EL (cell line): ENCODE data around the gene CEP128.

Source experiments
- DNase-seq: peaks from one replicate; pipeline ENCODE4 v3.0.0-alpha.2; 2016

Gene CEP128

DNA sequence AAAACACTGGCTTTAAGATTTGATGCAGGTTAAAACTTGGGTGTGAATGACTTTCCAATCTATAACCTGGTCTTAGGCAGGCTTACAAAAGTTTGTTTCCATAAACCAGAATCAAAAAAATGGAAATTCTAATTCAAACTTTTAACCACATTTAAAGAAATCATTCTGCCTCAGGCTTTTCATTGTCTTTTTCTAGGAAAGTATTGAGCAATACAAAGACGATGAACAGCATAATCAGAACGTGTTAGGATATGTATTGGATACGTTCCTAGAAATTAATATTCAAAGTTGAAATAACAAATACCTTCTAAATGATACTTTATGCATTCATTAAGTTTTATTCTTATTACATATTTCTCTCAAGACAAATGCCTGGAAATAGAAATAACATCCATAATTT is 172.9 kb downstream of the CEP128 start:
- no peak for DNase-seq

GRCh38 chr14:80764921-80765507 is 176.5 kb downstream of the CEP128 start:
- no peak for DNase-seq

DNA sequence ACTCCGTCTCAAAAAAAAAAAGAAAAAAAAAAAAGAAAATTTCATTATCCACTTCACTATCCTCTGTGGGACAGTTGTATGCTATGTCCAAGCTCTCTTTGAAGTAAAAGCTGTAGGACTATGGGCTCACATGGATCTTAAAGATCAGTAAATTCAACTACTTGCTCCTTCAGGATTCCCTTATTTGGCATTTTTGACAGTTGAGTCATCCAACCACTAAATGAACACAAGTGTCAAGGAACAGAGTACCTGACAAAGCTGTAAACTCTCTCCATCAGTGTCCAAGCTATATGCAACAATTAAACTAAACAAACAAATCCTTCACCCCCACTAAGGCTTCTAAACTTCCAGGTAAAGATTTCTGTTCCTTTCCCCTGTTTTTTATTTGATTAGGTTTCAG is 177.0 kb downstream of the CEP128 start:
- DNase-seq = peak; percentile 54

DNA sequence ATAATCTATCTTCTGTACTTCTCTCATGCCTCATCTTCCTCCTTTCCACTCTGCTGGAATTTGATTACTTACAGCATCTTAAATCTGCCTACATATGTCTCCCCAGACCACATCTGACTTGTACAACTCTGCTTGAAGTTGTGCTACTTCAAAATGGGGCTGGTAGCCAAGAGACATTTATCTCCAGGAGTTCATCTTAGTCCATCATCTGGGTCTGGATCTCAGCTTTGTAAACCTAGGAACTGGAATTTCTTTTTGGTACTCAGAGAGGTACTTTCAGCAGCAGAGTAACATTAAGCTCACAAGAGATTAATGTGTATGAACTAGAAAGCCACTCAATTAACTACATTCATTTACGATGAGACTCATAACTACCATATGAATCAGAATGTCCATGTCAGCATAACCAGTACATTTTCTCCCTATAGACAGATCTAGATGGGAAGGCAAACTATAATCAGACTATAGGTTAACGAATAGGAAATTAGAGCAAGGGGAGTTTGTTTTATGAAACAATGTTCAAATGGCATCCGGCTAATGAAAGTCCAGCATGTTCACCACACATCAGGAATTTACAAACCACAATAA is 178.8 kb downstream of the CEP128 start:
- DNase-seq = peak; percentile 25

DNA sequence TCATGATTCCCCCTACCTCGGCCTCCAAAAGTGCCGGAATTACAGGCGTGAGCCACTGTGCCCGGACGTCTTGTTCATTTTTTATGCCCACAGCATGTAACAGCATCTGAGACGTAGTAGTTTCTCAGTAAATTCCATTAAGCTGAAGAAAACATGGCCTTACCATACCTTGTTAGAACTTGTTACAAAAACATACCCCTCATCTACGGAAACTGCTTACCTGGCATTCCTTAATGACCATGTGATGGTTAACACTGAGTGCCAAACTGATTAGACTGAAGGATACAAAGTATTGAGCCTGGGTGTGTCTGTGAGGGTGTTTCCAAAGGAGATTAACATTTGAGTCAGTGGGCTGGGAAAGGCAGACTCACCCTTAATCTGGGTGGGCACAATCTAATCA is 186.8 kb downstream of the CEP128 start:
- no peak for DNase-seq

DNA sequence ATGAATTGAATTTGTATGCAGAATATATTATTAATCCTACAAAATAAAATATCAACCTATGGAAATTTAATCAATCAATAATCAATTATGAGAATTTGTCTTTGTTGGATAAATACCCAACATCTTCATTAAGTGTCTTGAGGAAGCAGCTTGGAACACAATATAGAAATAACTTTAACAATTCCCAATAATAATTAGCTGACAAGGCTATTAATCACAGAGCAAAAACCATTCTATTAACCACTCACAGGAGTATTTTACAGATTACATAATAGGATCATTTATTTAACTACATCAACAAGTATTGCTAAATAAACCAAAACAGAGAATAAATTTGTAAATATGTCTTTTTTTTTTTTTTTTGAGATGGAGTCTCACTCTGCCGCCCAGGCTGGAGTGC is 190.3 kb downstream of the CEP128 start:
- DNase-seq = no peak

DNA sequence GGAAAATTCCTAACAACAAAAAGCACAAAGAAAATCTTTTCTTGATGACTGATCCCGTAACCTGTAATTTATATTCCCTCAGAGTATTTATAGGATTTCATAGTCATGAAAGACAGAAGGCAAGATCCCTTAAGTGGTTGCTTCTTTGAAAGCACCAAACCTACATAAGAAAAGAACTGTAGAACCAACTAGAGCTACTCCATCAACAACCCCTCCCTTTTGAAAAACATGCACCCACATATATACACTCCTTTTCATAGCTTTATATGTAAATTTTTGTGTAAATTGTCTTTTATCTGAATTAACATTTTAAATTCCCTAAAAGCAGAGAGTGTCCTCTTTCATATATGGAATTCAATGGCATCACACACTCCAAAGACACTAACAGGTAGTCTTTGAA is 215.3 kb downstream of the CEP128 start:
- DNase-seq = no peak

- DNase-seq = peak; percentile 28
Observed at GRCh38 chr14:80718940-80719339, 222.6 kb downstream of the CEP128 start.

DNA sequence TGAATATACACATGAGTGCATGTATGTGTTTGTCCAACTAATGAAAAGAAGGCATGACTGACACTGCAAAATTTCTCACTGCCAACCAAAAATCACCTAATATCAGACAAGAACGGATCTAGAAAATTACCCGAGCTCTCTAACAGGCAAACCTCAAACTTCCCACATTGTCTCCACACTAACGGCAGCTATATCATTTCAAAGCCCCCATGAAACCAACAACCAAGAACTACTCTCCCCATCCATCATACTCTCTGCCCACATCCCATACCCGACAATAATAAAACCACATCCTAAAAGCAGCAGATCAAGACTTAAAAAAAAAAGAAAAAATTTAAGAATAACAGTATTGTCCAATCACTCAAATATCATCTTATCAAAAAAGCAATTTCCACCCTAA is 227.1 kb downstream of the CEP128 start:
- no peak for DNase-seq

DNA sequence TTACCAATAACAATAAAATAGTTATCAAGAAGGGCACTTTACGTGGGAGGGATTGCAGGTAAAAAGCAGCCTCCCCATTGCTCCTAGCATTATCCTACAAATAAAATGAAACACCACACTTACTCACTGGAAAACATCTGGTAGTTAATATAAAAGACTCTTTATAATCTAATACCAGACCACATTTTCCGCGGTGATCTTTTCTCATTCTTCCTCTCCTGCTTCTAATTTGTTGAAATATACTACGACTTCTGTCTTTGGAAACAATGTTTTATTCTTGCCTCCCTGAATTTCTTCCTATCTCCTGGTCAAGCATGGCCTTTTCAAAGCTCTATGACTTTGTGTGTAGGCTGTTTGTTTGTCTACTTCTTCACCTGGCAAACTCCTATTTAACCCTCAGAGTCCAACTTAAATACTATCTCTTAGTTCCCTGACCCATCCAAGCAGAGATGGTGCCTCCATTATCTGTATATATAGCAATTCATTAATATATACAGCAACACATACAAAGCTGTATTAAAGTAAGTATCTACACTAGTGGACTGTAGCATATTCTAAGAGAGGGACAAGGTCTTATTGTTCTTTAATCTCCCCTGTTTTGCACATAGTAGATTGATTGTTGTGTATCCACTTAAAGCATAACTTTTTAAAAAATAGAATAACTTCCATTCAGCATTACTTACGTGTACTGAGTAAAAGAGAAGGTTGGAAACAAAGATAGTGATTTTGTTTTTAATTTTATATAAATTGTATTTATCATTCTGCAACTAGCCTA is 228.3 kb downstream of the CEP128 start:
- DNase-seq = no peak

DNA sequence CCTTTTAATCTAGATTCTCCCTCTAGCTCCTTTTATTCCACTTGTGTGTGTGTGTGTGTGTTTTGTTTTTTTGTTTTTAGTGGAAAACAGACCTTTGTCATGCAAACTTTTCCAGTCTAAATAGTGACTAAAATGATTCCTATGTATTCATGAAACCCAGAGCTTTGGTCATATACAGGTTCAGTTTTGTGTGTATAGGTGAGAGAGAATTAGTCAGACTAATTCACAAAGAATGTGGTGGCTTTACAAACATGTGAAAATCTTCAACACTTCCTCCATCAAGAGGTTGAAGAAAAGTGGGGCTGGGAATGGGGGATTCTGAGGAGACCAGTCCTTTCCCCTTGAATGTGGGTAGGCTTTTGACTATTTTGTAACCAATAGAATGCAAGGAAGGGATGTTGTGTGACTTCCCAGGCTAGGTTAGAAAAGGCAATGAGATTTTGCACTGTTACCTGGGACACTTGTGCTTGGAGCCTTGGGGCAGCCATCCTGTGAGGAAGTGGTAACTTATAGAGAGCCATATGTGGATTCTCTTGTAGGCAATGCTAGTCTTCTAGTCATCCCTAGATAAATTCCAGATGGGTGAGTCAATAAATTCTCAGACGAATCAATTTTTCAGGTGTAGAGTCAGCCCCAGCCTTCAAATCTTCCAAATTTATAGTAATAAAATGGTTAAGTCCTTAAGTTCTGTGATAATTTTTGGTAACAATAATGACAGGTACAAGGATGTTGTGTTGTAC is 236.1 kb downstream of the CEP128 start:
- DNase-seq = peak; percentile 33

DNA sequence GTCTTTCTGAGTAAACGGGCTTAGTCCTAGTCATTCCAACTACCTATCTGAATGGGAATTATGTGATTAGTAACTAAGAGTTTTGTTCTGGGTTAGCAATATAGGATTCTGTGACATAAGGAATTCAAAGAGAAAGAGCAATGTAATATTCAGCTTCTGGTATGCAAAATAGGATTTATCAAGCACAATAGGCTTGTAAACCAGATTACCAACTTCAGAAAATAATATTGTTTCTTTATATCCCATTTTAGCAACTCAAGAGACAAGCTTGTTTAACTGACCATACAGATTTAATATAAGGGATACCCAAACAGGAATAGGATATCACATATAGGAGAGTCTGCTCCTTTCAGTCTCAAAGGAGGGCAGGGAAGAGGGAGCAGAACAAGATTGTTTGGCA is 240.9 kb downstream of the CEP128 start:
- no peak for DNase-seq

DNA sequence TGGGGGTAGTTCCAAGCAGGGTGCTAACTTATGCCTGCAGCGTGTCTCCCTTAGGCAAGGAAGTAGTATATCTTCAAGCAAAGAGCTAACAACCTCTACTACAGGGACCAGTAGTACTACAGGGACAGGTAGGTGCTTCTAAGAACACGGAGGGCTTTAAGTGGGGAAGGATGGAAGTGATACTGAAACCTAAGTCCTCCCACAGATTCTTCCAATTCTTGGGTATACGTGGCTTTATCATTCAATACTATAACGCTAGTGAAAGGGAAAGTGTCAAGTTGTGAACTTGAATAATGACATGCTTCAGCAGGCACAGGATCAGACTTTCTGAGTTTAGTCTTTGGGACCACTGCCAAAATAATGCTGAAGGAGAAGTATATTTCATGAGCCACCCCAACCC is 241.7 kb downstream of the CEP128 start:
- no peak for DNase-seq

GRCh38 chr14:80698974-80699373 is 242.6 kb downstream of the CEP128 start:
- no peak for DNase-seq

DNA sequence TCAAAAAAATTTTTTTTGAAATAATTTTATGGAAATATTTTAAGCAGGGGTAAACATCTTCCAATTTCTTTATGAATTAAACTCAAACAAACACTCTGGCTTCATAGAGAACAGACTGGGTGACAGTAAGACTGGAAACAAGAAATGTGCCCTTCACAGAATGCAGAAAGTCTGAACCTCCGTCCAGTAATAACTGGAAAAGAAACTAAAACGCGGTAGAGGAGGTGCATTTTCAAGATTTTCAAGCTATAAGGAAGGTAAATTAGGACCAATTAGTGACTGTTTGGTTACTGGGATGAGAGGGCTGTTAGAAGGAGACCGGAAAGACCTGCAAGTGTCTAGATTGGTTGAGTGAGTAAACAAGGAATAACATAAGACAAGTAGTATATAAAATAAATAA is 245.7 kb downstream of the CEP128 start:
- no peak for DNase-seq

- no peak for DNase-seq
Observed at GRCh38 chr14:80692903-80693302, 248.6 kb downstream of the CEP128 start.

GRCh38 chr14:80681651-80682050 is 259.9 kb downstream of the CEP128 start:
- DNase-seq = peak; percentile 22

- no peak for DNase-seq
Observed at GRCh38 chr14:80679273-80679672, 262.3 kb downstream of the CEP128 start.

- DNase-seq = peak; percentile 39
Observed at GRCh38 chr14:80678436-80678835, 263.1 kb downstream of the CEP128 start.

DNA sequence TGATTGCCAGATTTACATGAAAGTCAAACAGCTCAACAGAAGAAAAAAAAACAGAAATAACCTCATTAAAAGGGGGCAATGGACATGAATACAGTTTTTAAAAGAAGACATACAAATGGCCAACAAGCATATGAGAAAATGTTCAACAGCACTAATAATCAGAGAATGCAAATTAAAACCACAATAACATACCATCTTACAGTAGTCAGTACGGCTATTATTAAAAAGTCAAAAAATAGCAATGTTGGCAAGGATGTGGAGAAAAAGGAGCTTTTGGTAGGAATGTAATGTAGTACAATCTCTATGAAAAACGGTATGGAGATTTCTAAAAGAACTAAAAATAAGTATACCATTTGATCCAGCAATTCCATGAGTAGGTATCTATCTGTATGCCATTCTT is 272.1 kb downstream of the CEP128 start:
- peak; percentile 49 for DNase-seq

DNA sequence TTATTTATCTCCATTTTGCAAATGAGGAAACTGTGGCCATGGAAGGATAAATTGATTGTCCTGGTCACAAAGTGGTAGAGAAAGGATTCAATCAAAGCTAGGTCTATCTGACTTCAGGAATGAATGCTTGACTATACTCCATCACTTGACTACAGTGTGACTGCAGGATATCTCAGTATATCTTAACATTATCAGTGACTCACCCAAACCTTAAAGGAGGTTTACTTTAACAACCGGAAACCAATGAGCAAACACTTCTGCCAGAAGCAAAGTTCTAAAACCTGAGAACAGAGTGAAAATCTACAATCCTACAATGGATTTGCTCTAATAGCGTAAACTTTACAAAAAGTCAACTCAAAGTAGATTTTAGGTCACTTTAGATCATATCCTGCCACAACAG is 277.0 kb downstream of the CEP128 start:
- peak; percentile 52 for DNase-seq

- DNase-seq = no peak
Observed at GRCh38 chr14:80663541-80663940, 278.0 kb downstream of the CEP128 start.

DNA sequence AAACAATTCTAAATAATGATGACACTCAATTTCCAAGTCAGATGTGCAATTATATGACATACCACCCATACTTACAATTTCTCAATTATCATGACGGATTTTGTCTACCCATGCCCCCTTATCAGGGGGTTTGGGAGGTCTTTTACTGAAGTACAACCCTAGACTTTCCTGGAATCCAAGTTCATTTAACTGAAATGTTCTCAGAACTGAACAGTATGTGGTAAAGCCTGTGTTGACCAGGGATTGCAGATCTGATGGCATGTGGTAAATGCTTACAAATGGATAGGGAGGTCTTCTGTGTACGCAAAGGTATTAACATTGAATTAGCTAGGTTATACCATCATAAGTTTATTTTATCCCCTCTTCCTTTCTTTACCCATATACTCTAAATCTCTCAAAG is 281.8 kb downstream of the CEP128 start:
- DNase-seq = no peak

GRCh38 chr14:80658733-80659132 is 282.8 kb downstream of the CEP128 start:
- no peak for DNase-seq
